Muscle layer of duodenum (tissue), 2 donors: ENCODE measurements around the gene CEACAM5.

Experiments
- H3K27ac ChIP-seq: one replicate; pipeline ENCODE4 v1.7.0; 2013; ENCODE audit warnings: mild to moderate bottlenecking, low read length
- H3K27me3 ChIP-seq: one replicate; pipeline ENCODE4 v1.7.0; 2013; ENCODE audit warnings: low read depth, mild to moderate bottlenecking, control low read depth, low read length
- H3K36me3 ChIP-seq, 2 donors: one replicate each; pipeline ENCODE4 v1.7.0; 2013; ENCODE audit warnings: low read length in 2 of 2, control low read depth in 1 of 2, mild to moderate bottlenecking in 1 of 2; ENCODE audit not compliant: insufficient read depth in 2 of 2, control insufficient read depth in 1 of 2
- H3K4me1 ChIP-seq, 2 donors: one replicate each; pipeline ENCODE4 v1.7.0; 2013; ENCODE audit warnings: low read length in 2 of 2, mild to moderate bottlenecking in 2 of 2, control low read depth in 1 of 2, moderate library complexity in 1 of 2; ENCODE audit not compliant: insufficient read depth in 2 of 2, control insufficient read depth in 1 of 2
- H3K4me3 ChIP-seq, 2 donors: one replicate each; pipeline ENCODE4 v1.7.0; 2013; ENCODE audit warnings: low read length in 2 of 2, low read depth in 1 of 2, mild to moderate bottlenecking in 1 of 2
- H3K9me3 ChIP-seq, 2 donors: one replicate each; pipeline ENCODE4 v1.7.0; 2013; ENCODE audit warnings: low read length in 2 of 2, control low read depth in 1 of 2, mild to moderate bottlenecking in 1 of 2; ENCODE audit not compliant: control insufficient read depth in 1 of 2
- donor health status: healthy.

The CEACAM5 gene

DNA sequence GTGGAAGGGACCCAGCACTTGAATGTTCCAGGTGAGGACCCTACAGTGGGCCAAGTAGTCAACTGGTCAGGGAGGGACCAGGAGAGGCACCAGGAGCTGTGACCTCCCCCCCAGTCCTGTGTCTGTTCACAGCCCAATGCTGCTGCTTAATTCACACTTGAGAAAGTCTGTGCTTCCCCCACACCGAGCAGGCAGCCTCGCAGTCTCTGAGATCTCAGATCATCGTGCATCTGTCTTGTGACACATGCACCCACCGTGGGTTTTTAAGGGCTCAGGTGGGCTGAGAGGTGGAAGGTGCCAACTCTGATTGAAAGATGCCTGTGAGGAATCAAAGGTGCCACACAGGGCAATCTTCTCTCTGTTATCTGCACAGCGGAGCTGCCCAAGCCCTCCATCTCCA, 6.2 kb downstream of the CEACAM5 start:
- no peaks in the 10 kb centered on the region for H3K27me3 ChIP-seq
- no peak overlapping the region for H3K4me3 ChIP-seq
- H3K36me3 ChIP-seq, result no peaks in the 10 kb centered on the region
- H3K4me1 ChIP-seq, result no peaks in the 10 kb centered on the region
- no peaks in the 10 kb centered on the region for H3K9me3 ChIP-seq
- H3K27ac ChIP-seq, result no peak overlapping the region

DNA sequence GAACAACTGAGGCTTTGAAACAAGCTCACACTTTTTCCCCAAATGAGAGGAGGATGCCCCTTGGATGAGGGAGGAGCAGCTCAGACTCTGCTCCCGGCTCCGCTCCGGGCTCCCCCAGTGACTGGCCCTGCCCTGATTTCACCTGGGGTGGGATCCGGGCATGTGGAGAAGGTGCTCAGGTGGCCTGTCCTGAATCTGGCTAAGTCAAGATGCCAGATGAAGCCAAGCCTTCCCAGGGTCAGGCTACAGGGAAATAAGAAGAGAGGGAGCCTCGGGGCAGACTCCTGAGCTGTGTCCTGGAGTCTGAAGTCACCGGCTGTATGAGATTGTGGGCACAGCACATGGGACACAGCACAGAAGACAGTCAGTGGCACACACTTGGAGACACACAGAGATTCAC, 10.3 kb downstream of the CEACAM5 start:
- Histone ChIP-seq H3K4me1 (no peaks in the 10 kb centered on the region), H3K4me3 (no peak overlapping the region), H3K27ac (no peak overlapping the region), H3K36me3 (no peaks in the 10 kb centered on the region), H3K9me3 (no peaks in the 10 kb centered on the region), H3K27me3 (no peaks in the 10 kb centered on the region)

DNA sequence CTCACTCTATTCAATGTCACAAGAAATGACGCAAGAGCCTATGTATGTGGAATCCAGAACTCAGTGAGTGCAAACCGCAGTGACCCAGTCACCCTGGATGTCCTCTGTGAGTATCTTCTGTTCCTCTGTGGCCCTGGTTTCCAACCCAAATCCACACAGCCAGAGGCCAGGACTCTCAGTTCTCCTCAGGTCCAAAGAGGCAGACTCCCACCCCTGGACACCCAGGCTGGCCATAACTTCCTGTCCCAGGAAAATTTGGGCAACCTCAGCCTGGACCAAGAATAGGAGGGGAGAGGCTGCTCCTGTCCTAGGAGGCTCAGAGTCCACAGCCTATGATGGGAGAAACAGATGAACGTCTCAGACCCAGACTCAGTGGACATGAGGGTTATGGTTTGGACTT, 11.7 kb downstream of the CEACAM5 start:
- Histone ChIP-seq H3K9me3 (no peaks in the 10 kb centered on the region), H3K4me3 (no peak overlapping the region), H3K27ac (no peak overlapping the region), H3K4me1 (no peaks in the 10 kb centered on the region), H3K27me3 (no peaks in the 10 kb centered on the region), H3K36me3 (no peaks in the 10 kb centered on the region)

DNA sequence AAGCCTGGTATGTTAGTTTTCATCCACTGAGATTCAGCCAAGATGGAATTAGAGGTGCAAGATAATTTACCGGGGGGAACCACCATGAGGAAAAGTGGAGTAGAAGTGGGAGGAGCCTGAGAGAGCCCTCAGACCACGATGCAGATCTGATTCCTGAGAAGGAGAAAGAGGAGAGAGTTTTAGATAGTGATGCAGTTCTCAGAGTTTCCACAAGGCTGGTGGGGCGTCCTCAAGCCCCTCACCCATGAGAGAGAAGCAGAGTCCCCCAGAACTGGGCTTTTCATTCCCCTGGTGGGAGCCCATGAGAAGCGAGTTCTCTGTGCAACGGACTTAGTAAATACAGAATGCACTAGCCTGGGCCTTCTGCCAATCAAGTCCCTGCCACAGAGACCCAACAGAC, 18.1 kb downstream of the CEACAM5 start:
- Histone ChIP-seq H3K27ac (no peak overlapping the region), H3K9me3 (no peaks in the 10 kb centered on the region), H3K36me3 (no peaks in the 10 kb centered on the region), H3K4me3 (no peak overlapping the region), H3K4me1 (no peaks in the 10 kb centered on the region), H3K27me3 (no peaks in the 10 kb centered on the region)

DNA sequence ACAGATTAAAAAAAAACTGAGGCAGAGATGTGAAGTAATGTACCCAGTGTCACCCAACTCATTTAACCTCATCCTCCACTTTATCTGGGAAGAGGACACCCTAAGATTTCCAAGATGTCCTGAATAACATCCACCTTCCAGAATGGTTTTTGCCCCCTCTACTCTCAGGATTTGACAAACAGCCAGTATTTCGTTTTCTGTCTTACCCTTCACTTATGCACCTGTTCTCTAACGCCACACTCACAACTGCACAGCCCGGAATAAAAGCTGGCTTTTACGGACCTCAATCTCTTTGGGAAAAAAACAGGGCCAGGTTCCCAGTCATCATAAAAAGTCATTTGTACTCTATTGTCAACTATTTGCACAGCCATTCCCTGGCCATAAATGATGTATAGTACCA, 25.7 kb downstream of the CEACAM5 start:
- H3K27ac ChIP-seq, result peak overlapping the region; percentile 89
- no peak overlapping the region for H3K4me3 ChIP-seq
- no peaks in the 10 kb centered on the region for H3K27me3 ChIP-seq
- H3K36me3 ChIP-seq, result no peaks in the 10 kb centered on the region
- H3K4me1 ChIP-seq, result no peaks in the 10 kb centered on the region
- H3K9me3 ChIP-seq, result no peaks in the 10 kb centered on the region

DNA sequence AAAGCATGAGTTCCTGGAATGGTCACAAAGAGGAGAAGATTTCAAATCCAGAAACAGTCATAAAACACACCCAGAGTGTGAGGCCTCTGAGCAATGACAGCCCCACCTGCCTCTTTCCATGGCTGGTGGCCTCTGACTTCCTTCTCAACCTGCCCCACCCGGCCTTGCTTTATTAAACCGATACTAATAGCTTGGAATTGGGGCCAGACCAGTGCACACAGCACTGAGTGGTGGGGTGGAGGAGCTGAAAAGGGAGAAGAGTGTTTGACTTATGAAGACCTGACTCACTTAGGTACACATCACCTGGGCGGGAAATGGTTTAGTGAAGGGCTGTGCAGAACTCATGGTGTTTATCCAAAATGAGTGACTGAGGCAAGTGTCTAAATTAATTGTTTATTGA, 26.2 kb downstream of the CEACAM5 start:
- H3K4me3 ChIP-seq, result no peak overlapping the region
- no peaks in the 10 kb centered on the region for H3K27me3 ChIP-seq
- no peaks in the 10 kb centered on the region for H3K4me1 ChIP-seq
- no peaks in the 10 kb centered on the region for H3K9me3 ChIP-seq
- peak overlapping the region; percentile 89 for H3K27ac ChIP-seq
- H3K36me3 ChIP-seq, result no peaks in the 10 kb centered on the region

DNA sequence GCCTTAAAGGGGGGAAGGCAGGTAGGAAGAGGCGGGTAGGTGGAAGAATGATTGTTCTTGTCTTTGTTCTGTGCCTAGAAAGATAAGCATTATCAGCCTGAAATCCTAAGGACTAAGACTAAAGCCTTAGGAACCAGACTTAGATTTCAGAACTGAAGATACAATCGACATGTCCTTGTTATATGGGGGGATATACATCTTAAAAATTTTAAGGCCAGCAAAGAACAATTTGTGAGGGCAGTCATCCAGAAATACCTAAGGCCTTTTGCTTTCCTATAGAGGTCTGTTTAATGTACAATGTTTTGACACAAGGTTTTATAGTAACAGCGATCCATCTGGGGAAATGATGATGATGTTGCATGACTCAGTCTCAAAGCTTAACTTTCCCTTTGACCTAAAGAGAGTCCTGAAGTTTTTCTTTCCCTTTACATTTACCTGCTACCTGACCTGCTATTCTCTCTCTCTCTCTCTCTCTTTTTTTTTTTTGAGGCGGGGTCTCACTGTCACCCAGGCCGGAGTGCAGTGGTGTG, 26.7 kb downstream of the CEACAM5 start:
- no peak overlapping the region for H3K4me3 ChIP-seq
- H3K36me3 ChIP-seq, result no peaks in the 10 kb centered on the region
- no peaks in the 10 kb centered on the region for H3K9me3 ChIP-seq
- no peaks in the 10 kb centered on the region for H3K4me1 ChIP-seq
- no peaks in the 10 kb centered on the region for H3K27me3 ChIP-seq
- peak overlapping the region; percentile 89 for H3K27ac ChIP-seq

DNA sequence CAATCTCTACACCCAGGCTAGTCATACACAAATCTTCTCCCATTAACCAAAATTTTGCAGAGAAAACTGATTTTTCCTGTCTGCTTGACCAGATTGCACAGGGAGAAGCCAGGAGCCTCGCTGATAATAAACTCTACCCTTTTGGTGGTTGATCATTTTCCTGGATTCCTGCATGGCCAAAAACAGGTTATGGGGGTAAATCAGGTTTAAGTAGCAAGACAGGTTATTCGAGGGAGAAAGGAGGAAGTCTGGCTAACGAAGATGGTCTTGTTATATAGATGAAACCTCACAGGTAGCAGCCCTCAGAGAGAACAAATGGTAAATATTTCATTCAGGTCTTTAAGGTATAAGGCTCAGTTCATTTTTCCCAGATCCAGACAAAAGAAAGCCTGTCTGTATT, 30.9 kb downstream of the CEACAM5 start:
- no peak overlapping the region for H3K27ac ChIP-seq
- H3K4me3 ChIP-seq, result no peak overlapping the region

DNA sequence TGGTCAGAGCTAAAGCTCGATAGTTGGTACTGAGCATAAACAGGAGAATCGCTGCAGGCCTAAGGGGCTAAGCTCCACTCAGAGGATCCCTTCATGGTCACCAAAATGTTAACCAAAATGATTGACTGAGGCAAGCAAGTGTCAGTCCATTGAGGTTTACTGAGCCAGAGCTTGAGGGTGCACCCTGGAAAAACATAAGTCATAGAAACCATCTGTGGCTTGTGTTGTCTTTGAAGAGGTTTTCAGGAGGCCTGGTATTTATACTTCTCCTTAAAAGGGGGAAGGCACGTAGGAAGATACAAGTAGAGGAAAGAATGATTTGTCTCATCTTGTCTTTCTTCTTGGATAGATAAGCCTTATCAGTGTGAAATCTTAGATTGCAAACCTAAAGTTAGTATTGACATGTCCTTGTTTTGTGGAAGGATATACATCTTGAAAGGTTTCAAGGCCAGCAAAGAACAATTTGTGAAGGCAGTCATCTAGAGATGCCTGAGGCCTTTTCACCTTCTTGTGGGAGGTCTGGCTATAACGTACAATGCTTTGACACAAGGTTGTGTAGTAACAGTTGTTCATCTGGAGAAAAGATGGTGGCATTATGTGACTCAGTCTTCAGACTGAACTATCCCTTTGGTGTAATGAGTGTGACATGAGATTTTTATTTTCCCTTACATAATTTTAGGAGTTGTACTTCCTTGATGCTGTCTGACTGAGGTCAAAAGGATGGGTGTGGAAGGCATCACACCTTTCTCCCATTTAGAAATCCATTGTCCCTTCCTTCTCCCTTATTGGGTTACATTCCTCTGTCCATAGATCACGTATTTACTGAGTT, 32.2 kb downstream of the CEACAM5 start:
- no peak overlapping the region for H3K4me3 ChIP-seq
- no peaks in the 10 kb centered on the region for H3K4me1 ChIP-seq
- no peak overlapping the region for H3K27ac ChIP-seq
- H3K9me3 ChIP-seq, result no peaks in the 10 kb centered on the region
- no peaks in the 10 kb centered on the region for H3K27me3 ChIP-seq
- H3K36me3 ChIP-seq, result no peaks in the 10 kb centered on the region

More for the DNA sequence above, 30.9 kb downstream of the CEACAM5 start:
- Histone ChIP-seq H3K9me3 (no peaks in the 10 kb centered on the region), H3K27me3 (no peaks in the 10 kb centered on the region), H3K4me1 (no peaks in the 10 kb centered on the region), H3K36me3 (no peaks in the 10 kb centered on the region)

DNA sequence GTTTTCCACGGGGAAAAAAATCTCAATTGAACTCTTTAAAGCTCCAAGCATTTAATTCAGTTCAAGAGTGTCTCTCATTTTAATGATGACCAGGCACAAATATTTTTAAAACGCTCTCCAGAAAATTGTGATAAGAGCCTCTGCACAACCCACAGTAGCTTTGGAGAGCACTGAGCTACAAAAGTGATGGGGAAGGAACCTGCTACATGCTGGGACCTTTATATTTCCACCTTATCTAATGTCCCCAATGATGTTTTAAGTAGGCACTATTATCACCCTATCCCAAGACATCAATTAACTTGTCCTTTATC, 32.8 kb downstream of the CEACAM5 start:
- no peaks in the 10 kb centered on the region for H3K36me3 ChIP-seq
- no peaks in the 10 kb centered on the region for H3K9me3 ChIP-seq
- no peaks in the 10 kb centered on the region for H3K4me1 ChIP-seq
- no peak overlapping the region for H3K4me3 ChIP-seq
- H3K27me3 ChIP-seq, result no peaks in the 10 kb centered on the region
- no peak overlapping the region for H3K27ac ChIP-seq

DNA sequence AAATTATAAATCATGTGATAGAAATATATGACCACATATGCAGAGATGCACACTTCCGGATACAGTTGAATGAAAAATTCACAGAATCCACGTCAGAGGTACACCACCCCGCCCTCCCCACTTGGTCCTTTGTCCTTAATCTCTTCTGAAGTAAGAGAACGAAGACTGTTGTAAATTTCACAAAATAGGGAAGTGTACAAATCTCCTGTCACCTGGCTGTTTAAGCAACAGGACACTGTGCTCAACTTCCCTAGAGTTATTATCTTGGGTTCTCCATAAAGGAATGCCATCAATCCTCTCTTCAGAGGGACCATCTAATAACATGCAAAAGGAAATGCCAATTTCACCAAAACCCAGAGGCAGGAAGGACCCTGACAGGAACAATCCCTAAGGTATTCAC, 36.4 kb downstream of the CEACAM5 start:
- peak overlapping the region; percentile 4 for H3K27ac ChIP-seq
- H3K9me3 ChIP-seq, result no peaks in the 10 kb centered on the region

DNA sequence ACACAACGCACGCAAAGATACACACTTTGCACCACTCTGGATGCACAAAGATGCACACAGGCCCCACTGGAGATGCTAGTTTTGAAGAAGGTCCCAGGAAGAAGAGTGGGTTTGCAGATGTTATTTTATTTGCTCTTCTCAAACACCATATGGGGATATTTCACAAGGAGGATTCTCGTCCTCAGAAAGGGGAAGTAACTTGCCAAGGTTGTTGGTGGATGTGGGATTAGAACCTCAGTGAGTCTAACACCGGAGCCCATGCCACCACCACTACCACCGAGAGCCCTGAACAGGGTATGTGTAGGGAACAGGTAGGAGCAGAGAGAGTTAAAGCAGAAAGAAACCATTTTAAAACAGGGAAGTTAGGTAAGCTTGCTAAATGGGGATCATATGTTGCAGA, 37.3 kb downstream of the CEACAM5 start:
- H3K27ac ChIP-seq, result no peak overlapping the region
- H3K9me3 ChIP-seq, result no peaks in the 10 kb centered on the region
- H3K36me3 ChIP-seq, result no peaks in the 10 kb centered on the region
- H3K27me3 ChIP-seq, result no peaks in the 10 kb centered on the region
- H3K4me3 ChIP-seq, result no peak overlapping the region
- no peaks in the 10 kb centered on the region for H3K4me1 ChIP-seq

More for the DNA sequence above, 36.4 kb downstream of the CEACAM5 start:
- Histone ChIP-seq H3K36me3 (no peaks in the 10 kb centered on the region), H3K4me1 (no peaks in the 10 kb centered on the region), H3K4me3 (no peak overlapping the region), H3K27me3 (no peaks in the 10 kb centered on the region)
